Thyroid gland (tissue), 4 donors: ENCODE measurements around the gene TFB1M. TPM values are rescaled to one million over a fixed set of nuclear protein-coding genes. Genes with fewer than 3 reads are reported as not detected.

Experiments used
- DNase-seq, 2 donors: peaks; one replicate each; pipeline ENCODE4 v3.0.0-alpha.2; 2019
- H3K27ac ChIP-seq, 3 donors: fragments of 200-600 bp; sonication (generic); 1 replicate in 2 of 3; 2 replicates in 1 of 3; pipeline ENCODE4 v1.5.1; 2016 to 2019; ENCODE audit warnings: mild to moderate bottlenecking in 1 of 3, moderate library complexity in 1 of 3
- H3K27me3 ChIP-seq: fragments of 200-600 bp; sonication (generic); one replicate; pipeline ENCODE4 v1.5.1; 2019
- H3K36me3 ChIP-seq, 2 donors: fragments of 200-600 bp; sonication (generic); one replicate each; pipeline ENCODE4 v1.5.1; 2016 to 2019
- H3K4me1 ChIP-seq, 2 donors: fragments of 200-600 bp; sonication (generic); one replicate each; pipeline ENCODE4 v1.5.1; 2017 to 2019
- H3K4me3 ChIP-seq, 3 donors: fragments of 200-600 bp; sonication (generic); replicated peaks in 1 of 3; 1 replicate in 2 of 3; 2 replicates in 1 of 3; pipeline ENCODE4 v1.5.1; 2016; ENCODE audit warnings: mild to moderate bottlenecking in 1 of 3
- H3K9me3 ChIP-seq: fragments of 200-600 bp; sonication (generic); one replicate; pipeline ENCODE4 v1.5.1; 2017
- POLR2A ChIP-seq, 2 donors: fragments of 450-650 bp; IDR thresholded peaks; one replicate each; pipeline ENCODE4 v1.6.1; 2017; ENCODE audit warnings: antibody characterized with exemption in 2 of 2, mild to moderate bottlenecking in 2 of 2, moderate library complexity in 1 of 2
- WGBS, 2 donors: methylation state at CpG; one replicate each; pipeline ENCODE4 v1.1.5; 2017; 5-methylcytosine and 5-hydroxymethylcytosine counted together
- intact Hi-C: fragments of 100-400 bp; cut with DNase I; formaldehyde crosslinking; loops from one replicate; pipeline ENCODE4 v1.15.1; 2023
- total RNA-seq, 4 donors: library from RNA; depleted of rRNA; stranded (reverse); fragments of >200 nt; gene quantifications; one replicate each; pipeline ENCODE4 v1.2.3, GENCODE V29; 2016
- TF ChIP-seq, protein P1 (sequence below), 6 experiments: fragments of 200-600 bp in 3 of 6; fragments of 450-650 bp in 3 of 6; sonication (generic) in 3 of 6; IDR thresholded peaks; one replicate each; pipeline ENCODE4 v1.5.1; 2016 to 2019; ENCODE audit warnings: antibody characterized with exemption in 6 of 6, mild to moderate bottlenecking in 2 of 6, inconsistent platforms in 1 of 6, moderate library complexity in 1 of 6

TFB1M gene
- total RNA-seq, 4 donors from 2014 or later = 13.9 to 28.1 (median 21.2) TPM

DNA sequence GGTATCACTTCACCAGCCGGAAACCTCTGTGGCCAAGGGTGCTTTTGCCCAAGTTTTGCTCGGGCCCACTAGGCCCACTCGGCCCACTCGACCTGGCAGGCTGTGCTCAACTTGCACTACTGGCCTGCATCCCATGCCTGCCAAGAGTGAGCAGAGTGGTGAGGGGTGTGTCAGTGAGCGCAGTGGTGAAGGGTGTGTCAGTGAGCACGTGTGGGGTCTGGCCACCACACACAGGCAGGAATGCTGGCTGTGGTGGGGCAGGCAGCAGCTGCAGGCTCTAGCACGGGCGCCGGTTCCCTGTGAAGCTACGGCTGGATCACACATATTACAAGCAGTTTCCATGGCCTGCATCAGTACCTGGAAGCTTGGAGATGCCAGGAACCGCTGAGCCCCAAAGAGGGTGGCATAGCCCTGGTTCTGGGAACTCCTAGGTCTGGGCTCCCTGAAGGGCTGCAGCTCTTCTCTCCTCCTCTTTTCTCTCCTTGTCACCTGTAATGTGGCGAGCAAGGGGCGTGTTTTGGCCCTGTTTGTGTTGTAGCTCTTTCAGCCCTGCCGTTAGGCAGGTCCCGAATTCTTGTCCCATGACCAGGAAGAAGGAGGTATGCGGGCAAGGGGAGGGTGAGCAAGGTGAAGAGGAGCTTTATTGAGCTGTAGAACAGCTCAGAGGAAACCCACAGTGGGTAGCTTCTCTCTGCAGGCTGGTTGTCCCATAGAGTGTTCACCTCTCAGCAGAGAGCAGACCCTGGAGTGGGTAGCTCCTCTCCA lies 101.5 kb downstream of the TFB1M start:
- Histone ChIP-seq H3K4me3 (no peak overlapping the region), H3K9me3 (no peaks in the 10 kb centered on the region), H3K27ac (peak overlapping the region; percentile 89 to 95 (median 90)), H3K27me3 (no peaks in the 10 kb centered on the region), H3K36me3 (no peaks in the 10 kb centered on the region), H3K4me1 (peaks cover 25 to 36% of the 10 kb centered on the region in 2 donors)
- WGBS, 2 donors = 88 to 94% methylated on average over 16 of the region's 16 CpGs
- peak; percentile 17 to 33 for DNase-seq
- intact Hi-C loops = no loop called here
- TF ChIP-seq, protein P1, sequence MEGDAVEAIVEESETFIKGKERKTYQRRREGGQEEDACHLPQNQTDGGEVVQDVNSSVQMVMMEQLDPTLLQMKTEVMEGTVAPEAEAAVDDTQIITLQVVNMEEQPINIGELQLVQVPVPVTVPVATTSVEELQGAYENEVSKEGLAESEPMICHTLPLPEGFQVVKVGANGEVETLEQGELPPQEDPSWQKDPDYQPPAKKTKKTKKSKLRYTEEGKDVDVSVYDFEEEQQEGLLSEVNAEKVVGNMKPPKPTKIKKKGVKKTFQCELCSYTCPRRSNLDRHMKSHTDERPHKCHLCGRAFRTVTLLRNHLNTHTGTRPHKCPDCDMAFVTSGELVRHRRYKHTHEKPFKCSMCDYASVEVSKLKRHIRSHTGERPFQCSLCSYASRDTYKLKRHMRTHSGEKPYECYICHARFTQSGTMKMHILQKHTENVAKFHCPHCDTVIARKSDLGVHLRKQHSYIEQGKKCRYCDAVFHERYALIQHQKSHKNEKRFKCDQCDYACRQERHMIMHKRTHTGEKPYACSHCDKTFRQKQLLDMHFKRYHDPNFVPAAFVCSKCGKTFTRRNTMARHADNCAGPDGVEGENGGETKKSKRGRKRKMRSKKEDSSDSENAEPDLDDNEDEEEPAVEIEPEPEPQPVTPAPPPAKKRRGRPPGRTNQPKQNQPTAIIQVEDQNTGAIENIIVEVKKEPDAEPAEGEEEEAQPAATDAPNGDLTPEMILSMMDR (IDR thresholded peaks at IDR 0.05) = no peak
- TF ChIP-seq POLR2A (IDR thresholded peaks at IDR 0.05) = no peak

DNA sequence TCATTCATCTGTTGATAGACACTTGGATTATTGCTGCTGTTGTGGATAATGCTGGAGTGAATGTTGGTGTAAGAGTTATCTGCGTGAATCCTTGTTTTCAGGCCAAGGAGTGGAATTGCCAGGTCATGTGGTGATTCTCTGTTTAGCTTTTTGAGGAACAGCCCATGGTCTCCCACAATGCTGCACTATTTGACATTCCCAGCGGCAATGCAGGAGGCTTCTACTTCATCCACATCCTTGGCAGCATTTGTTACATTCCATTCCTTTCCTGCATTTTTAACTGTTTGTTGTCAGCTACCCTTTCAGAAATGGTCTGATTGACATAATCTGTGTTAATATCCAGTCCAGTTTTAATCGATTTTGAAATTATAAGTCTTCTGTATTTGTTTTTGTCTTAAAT lies 102.2 kb downstream of the TFB1M start:
- intact Hi-C loops = no loop called here
- Histone ChIP-seq H3K4me1 (peaks cover 24 to 35% of the 10 kb centered on the region in 2 donors), H3K27ac (peak overlapping the region in 1 of 3 donors; percentile 89), H3K36me3 (no peaks in the 10 kb centered on the region), H3K4me3 (no peak overlapping the region), H3K27me3 (no peaks in the 10 kb centered on the region), H3K9me3 (no peaks in the 10 kb centered on the region)
- no peak for DNase-seq
- 76% methylated on average over 3 of the region's 3 CpGs for WGBS, 2 donors
- no peak for TF ChIP-seq POLR2A (IDR thresholded peaks at IDR 0.05)
- TF ChIP-seq, protein P1 (IDR thresholded peaks at IDR 0.05) = no peak

DNA sequence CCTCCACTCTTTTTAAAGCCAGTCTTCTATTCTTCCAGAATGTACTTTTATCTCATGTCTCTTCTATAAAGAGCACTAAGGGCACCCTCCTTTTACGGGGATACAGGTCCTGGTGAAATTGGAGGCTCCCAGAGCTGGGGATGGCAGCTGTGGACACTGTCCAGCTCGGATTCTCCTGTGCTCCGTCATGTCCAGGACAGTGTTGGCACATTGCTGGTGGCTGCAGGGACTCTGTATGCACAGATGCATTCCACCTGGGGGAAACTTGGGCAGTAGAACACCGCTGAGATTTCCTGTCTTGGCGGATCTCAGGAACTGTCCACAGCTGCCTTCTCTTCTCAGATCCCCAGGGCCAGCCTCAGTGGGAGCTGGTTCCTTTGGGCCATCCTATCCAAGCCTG lies 107.1 kb downstream of the TFB1M start:
- intact Hi-C loops = no loop called here
- 87 to 93% methylated on average over 3 of the region's 5 CpGs for WGBS, 2 donors

More for the DNA sequence above, 107.1 kb downstream of the TFB1M start:
- H3K9me3 ChIP-seq = no peaks in the 10 kb centered on the region
- no peaks in the 10 kb centered on the region for H3K27me3 ChIP-seq
- H3K4me3 ChIP-seq = no peak overlapping the region
- no peak for TF ChIP-seq POLR2A (IDR thresholded peaks at IDR 0.05)
- TF ChIP-seq, protein P1 (IDR thresholded peaks at IDR 0.05) = no peak
- H3K36me3 ChIP-seq = no peaks in the 10 kb centered on the region
- no peak for DNase-seq
- H3K4me1 ChIP-seq = peaks cover 0 to 2% of the 10 kb centered on the region in 2 donors
- no peak overlapping the region for H3K27ac ChIP-seq

Other genes with a start within 250 kb of the TFB1M start
- gene CLDN20, start 50.5 kb downstream of the TFB1M start, total RNA-seq = not detected
- not detected for gene NOX3, start 141.4 kb upstream of the TFB1M start, total RNA-seq